Embryonic facial prominence (tissue), 1 donor: ENCODE results near the gene ANKLE2.
"Not testable (repeated sequence)": the region's sequence is repeated elsewhere in the genome, so short reads cannot be mapped to it uniquely, and the experiment has no call there.

Experiments used
- DNase-seq: peaks from one replicate; pipeline ENCODE4 v3.0.0-alpha.2; 2016; ENCODE audit errors: extremely low spot score

ANKLE2 gene

GRCh38 chr12:132776816-132777568 is 15.4 kb upstream of the ANKLE2 start:
- DNase-seq, result no peak

GRCh38 chr12:132776230-132776625 is 14.6 kb upstream of the ANKLE2 start:
- not testable (repeated sequence) for DNase-seq

GRCh38 chr12:132775502-132776229 is 14.0 kb upstream of the ANKLE2 start:
- DNase-seq, result no peak

GRCh38 chr12:132774646-132775275 is 13.1 kb upstream of the ANKLE2 start:
- no peak for DNase-seq

- DNase-seq, result no peak
These were observed 12.5 kb upstream of the ANKLE2 start for GRCh38 chr12:132774159-132774558.

- DNase-seq, result no peak
These were observed 11.7 kb upstream of the ANKLE2 start for GRCh38 chr12:132773077-132773955.

GRCh38 chr12:132772606-132773005 is 11.0 kb upstream of the ANKLE2 start:
- no peak for DNase-seq

- no peak for DNase-seq
These were observed 9.7 kb upstream of the ANKLE2 start for GRCh38 chr12:132771126-132771838.

- no peak for DNase-seq
These were observed 4.9 kb upstream of the ANKLE2 start for GRCh38 chr12:132766380-132767085.

- DNase-seq, result no peak
These were observed 3.7 kb upstream of the ANKLE2 start for GRCh38 chr12:132765361-132765760.

- DNase-seq, result no peak
These were observed 2.6 kb upstream of the ANKLE2 start for GRCh38 chr12:132764231-132764630.

GRCh38 chr12:132761921-132762583 is 420 bp upstream of the ANKLE2 start:
- peak; percentile 78 for DNase-seq

GRCh38 chr12:132759359-132759758 is 2.3 kb downstream of the ANKLE2 start:
- DNase-seq, result no peak

GRCh38 chr12:132758825-132759224 is 2.8 kb downstream of the ANKLE2 start:
- not testable (repeated sequence) for DNase-seq

- no peak for DNase-seq
These were observed 7.3 kb downstream of the ANKLE2 start for GRCh38 chr12:132754160-132754932.

GRCh38 chr12:132753670-132754069 is 8.0 kb downstream of the ANKLE2 start:
- not testable (repeated sequence) for DNase-seq

GRCh38 chr12:132748319-132748718 is 13.3 kb downstream of the ANKLE2 start:
- DNase-seq, result no peak

- DNase-seq, result no peak
These were observed 13.7 kb downstream of the ANKLE2 start for GRCh38 chr12:132747896-132748295.

GRCh38 chr12:132747395-132747794 is 14.2 kb downstream of the ANKLE2 start:
- no peak for DNase-seq
